Measurements from ENCODE around the gene MOB3C.
A peak's percentile ranks its signal among the peaks of the same experiment; 100 is the strongest.
"Not testable (repeated sequence)": the region's sequence is repeated elsewhere in the genome, so short reads cannot be mapped to it uniquely, and the experiment has no call there.

Gene MOB3C

GRCh38 chr1:46616277-46617107, at the start of gene MOB3C:
Gene MOB3C (minus strand): TSS chr1:46616811. CDS start chr1:46613321, 3,490 bp downstream.
- no peak for DNase-seq (ENCODE audit: low read depth)
- peak within 1 kb of the TSS; percentile 73 for H3K4me3 ChIP-seq (ENCODE audit: low read depth, low read length)

GRCh38 chr1:46665983-46666382, 49.4 kb upstream of the MOB3C start:
- DNase-seq (ENCODE audit: low read depth): no peak
- H3K4me3 ChIP-seq (ENCODE audit: low read depth, low read length): no peak overlapping the region

- not testable (repeated sequence) for DNase-seq (ENCODE audit: low read depth); H3K4me3 ChIP-seq (ENCODE audit: low read depth, low read length)
Measured at GRCh38 chr1:46662919-46663318, 46.3 kb upstream of the MOB3C start.

- not testable (repeated sequence) for H3K4me3 ChIP-seq (ENCODE audit: low read depth, low read length)
Measured at GRCh38 chr1:46660116-46660515, 43.5 kb upstream of the MOB3C start.

GRCh38 chr1:46659307-46659870, 42.8 kb upstream of the MOB3C start:
- no peak overlapping the region for H3K4me3 ChIP-seq (ENCODE audit: low read depth, low read length)
- DNase-seq (ENCODE audit: low read depth): no peak

More at GRCh38 chr1:46660116-46660515, 43.5 kb upstream of the MOB3C start:
- not testable (repeated sequence) for DNase-seq (ENCODE audit: low read depth)

- no peak for DNase-seq (ENCODE audit: low read depth)
- no peak overlapping the region for H3K4me3 ChIP-seq (ENCODE audit: low read depth, low read length)
Measured at GRCh38 chr1:46657775-46658174, 41.2 kb upstream of the MOB3C start.

GRCh38 chr1:46656643-46657042, 40.0 kb upstream of the MOB3C start:
- no peak for DNase-seq (ENCODE audit: low read depth)
- no peak overlapping the region for H3K4me3 ChIP-seq (ENCODE audit: low read depth, low read length)

GRCh38 chr1:46655848-46656247, 39.2 kb upstream of the MOB3C start:
- DNase-seq (ENCODE audit: low read depth): no peak
- no peak overlapping the region for H3K4me3 ChIP-seq (ENCODE audit: low read depth, low read length)

GRCh38 chr1:46654698-46655097, 38.1 kb upstream of the MOB3C start:
- not testable (repeated sequence) for DNase-seq (ENCODE audit: low read depth)

GRCh38 chr1:46654012-46654411, 37.4 kb upstream of the MOB3C start:
- no peak for DNase-seq (ENCODE audit: low read depth)
- no peak overlapping the region for H3K4me3 ChIP-seq (ENCODE audit: low read depth, low read length)

More at GRCh38 chr1:46654698-46655097, 38.1 kb upstream of the MOB3C start:
- not testable (repeated sequence) for H3K4me3 ChIP-seq (ENCODE audit: low read depth, low read length)

GRCh38 chr1:46653405-46653958, 36.9 kb upstream of the MOB3C start:
- no peak overlapping the region for H3K4me3 ChIP-seq (ENCODE audit: low read depth, low read length)
- no peak for DNase-seq (ENCODE audit: low read depth)

- DNase-seq (ENCODE audit: low read depth): no peak
- H3K4me3 ChIP-seq (ENCODE audit: low read depth, low read length): no peak overlapping the region
Measured at GRCh38 chr1:46652321-46653100, 35.9 kb upstream of the MOB3C start.

- not testable (repeated sequence) for H3K4me3 ChIP-seq (ENCODE audit: low read depth, low read length); DNase-seq (ENCODE audit: low read depth)
Measured at GRCh38 chr1:46651152-46651551, 34.5 kb upstream of the MOB3C start.

- no peak overlapping the region for H3K4me3 ChIP-seq (ENCODE audit: low read depth, low read length)
- no peak for DNase-seq (ENCODE audit: low read depth)
Measured at GRCh38 chr1:46650491-46650890, 33.9 kb upstream of the MOB3C start.

GRCh38 chr1:46649764-46650163, 33.2 kb upstream of the MOB3C start:
- no peak for DNase-seq (ENCODE audit: low read depth)
- H3K4me3 ChIP-seq (ENCODE audit: low read depth, low read length): no peak overlapping the region

- no peak for DNase-seq (ENCODE audit: low read depth)
- no peak overlapping the region for H3K4me3 ChIP-seq (ENCODE audit: low read depth, low read length)
Measured at GRCh38 chr1:46647611-46648010, 31.0 kb upstream of the MOB3C start.

- H3K4me3 ChIP-seq (ENCODE audit: low read depth, low read length): no peak overlapping the region
- no peak for DNase-seq (ENCODE audit: low read depth)
Measured at GRCh38 chr1:46646844-46647243, 30.2 kb upstream of the MOB3C start.

- DNase-seq (ENCODE audit: low read depth): no peak
Measured at GRCh38 chr1:46646331-46646730, 29.7 kb upstream of the MOB3C start.

GRCh38 chr1:46645815-46646214, 29.2 kb upstream of the MOB3C start:
- no peak overlapping the region for H3K4me3 ChIP-seq (ENCODE audit: low read depth, low read length)
- DNase-seq (ENCODE audit: low read depth): no peak

More at GRCh38 chr1:46646331-46646730, 29.7 kb upstream of the MOB3C start:
- no peak overlapping the region for H3K4me3 ChIP-seq (ENCODE audit: low read depth, low read length)

GRCh38 chr1:46643368-46643775, 26.8 kb upstream of the MOB3C start:
- peak; percentile 89 for DNase-seq (ENCODE audit: low read depth)
- no peak overlapping the region for H3K4me3 ChIP-seq (ENCODE audit: low read depth, low read length)
